CD4-positive, CD25-positive, alpha-beta regulatory T cell (primary cell): ENCODE results near the gene DNMT3A. TPM values are rescaled to one million over a fixed set of nuclear protein-coding genes. Genes with fewer than 3 reads are reported as not detected.

ENCODE experiments used
- ATAC-seq, 2 donors: fragments of 150-1000 bp; cut with Tn5 transposase; one replicate each; pipeline ENCODE4 v1.10.0; 2021; ENCODE audit warnings: low read depth in 2 of 2, moderate number of reproducible peaks in 2 of 2, moderate library complexity in 1 of 2
- DNase-seq, 3 donors: peaks; one replicate each; pipeline versions ENCODE4 v3.0.0 to v3.0.0-alpha.2; 2012 to 2022; ENCODE audit warnings: mixed read lengths in 1 of 3
- H3K27ac ChIP-seq: one replicate; pipeline ENCODE4 v1.7.0; 2013; ENCODE audit warnings: mild to moderate bottlenecking, low read length; ENCODE audit not compliant: insufficient read depth, poor library complexity, severe bottlenecking
- H3K27me3 ChIP-seq: one replicate; pipeline ENCODE4 v1.7.0; 2013; ENCODE audit warnings: low read length; ENCODE audit not compliant: control insufficient read depth, insufficient read depth
- H3K36me3 ChIP-seq: one replicate; pipeline ENCODE4 v1.7.0; 2013; ENCODE audit warnings: mild to moderate bottlenecking, low read length, moderate library complexity; ENCODE audit not compliant: control insufficient read depth, insufficient read depth
- H3K4me1 ChIP-seq: 2 replicates; pipeline ENCODE4 v1.7.0; 2013; ENCODE audit warnings: mild to moderate bottlenecking, low read length; ENCODE audit not compliant: insufficient read depth, control insufficient read depth, poor library complexity, severe bottlenecking
- H3K4me3 ChIP-seq: one replicate; pipeline ENCODE4 v1.7.0; 2013; ENCODE audit warnings: low read depth, mild to moderate bottlenecking, low read length, moderate library complexity
- H3K9me3 ChIP-seq, 2 experiments: 1 replicate in 1 of 2; 2 replicates in 1 of 2; pipeline ENCODE4 v1.7.0; 2013; ENCODE audit warnings: low read length in 2 of 2, mild to moderate bottlenecking in 1 of 2, moderate library complexity in 1 of 2; ENCODE audit not compliant: control insufficient read depth in 2 of 2
- H3K27ac Mint-ChIP-seq, 3 donors: one replicate each; pipeline ENCODE4 v1.8.0; 2020 to 2022; ENCODE audit warnings: mild to moderate bottlenecking in 3 of 3, mixed read lengths in 3 of 3, moderate library complexity in 2 of 3
- H3K27me3 Mint-ChIP-seq: one replicate; pipeline ENCODE4 v1.8.0; 2022; ENCODE audit warnings: mild to moderate bottlenecking, mixed read lengths
- H3K36me3 Mint-ChIP-seq: one replicate; pipeline ENCODE4 v1.8.0; 2020; ENCODE audit warnings: mixed read lengths
- H3K4me1 Mint-ChIP-seq, 4 donors: one replicate each; pipeline ENCODE4 v1.8.0; 2020 to 2022; ENCODE audit warnings: mixed read lengths in 4 of 4, mild to moderate bottlenecking in 1 of 4
- H3K4me3 Mint-ChIP-seq, 4 donors: one replicate each; pipeline ENCODE4 v1.8.0; 2020 to 2022; ENCODE audit warnings: mild to moderate bottlenecking in 4 of 4, mixed read lengths in 4 of 4, moderate library complexity in 3 of 4
- H3K9me3 Mint-ChIP-seq, 7 donors: one replicate each; pipeline ENCODE4 v1.8.0; 2020 to 2022; ENCODE audit warnings: mixed read lengths in 7 of 7, mild to moderate bottlenecking in 3 of 7, moderate library complexity in 2 of 7
- polyA plus RNA-seq, 4 donors: library from polyadenylated mRNA; unstranded; fragments of 300-500 nt; fragmentation: Illumina TruSeq; gene quantifications; one replicate each; pipeline ENCODE4 v1.2.3, GENCODE V29; 2021
- total RNA-seq: library from RNA; stranded (reverse); gene quantifications from one replicate; pipeline ENCODE4 v1.2.3, GENCODE V29; 2022

The DNMT3A gene
- total RNA-seq (81.0 TPM), polyA plus RNA-seq (10 to 100 TPM in 3 of 4 donors, 1 to 10 TPM in 1; 8.1 to 14.4 (median 11.9) TPM)

DNA sequence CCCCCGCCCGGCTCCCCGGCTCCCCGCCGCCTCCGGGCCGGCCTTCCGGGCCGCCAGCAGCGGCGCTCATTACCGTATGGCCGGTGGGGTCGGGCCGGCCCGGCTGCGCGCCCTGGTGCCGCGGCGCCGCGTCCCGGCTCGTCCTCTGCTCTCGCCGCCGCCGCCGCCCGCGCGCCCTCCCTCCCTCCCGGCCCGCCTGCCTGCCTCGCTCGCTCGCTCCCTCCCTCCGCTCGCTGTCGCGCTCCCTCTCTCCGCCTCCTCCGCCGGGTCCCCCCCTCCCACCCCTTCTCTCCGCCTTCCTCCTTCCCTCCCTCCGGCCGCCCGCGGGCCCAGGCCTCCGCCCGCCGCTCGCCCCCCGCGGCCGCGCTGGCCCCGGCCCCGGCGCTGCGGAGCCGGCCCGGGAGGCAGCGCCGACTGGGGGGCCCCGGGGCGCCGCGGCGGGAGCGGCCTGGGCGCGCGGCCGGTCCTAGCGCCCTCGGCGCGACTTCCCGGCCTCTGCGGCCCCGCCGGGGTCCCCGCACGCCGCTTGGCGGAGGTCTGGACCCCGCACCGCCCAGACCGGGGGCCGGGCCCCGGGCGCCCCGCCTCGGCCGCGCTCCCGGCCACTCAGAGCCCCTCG lies at the start of gene DNMT3A:
Gene DNMT3A (minus strand): TSS at position 173 of the 619 bp plus-strand sequence. CDS start 27,941 bp downstream, outside the sequence.
- Mint-ChIP-seq H3K27ac (peak within 1 kb of the TSS in 1 of 3 donors; percentile 36), H3K4me3 (peak within 1 kb of the TSS; percentile 82 to 91 (median 86)), H3K4me1 (peaks cover 0 to 47% (median 16%) of the 10 kb centered on the region in 4 donors), H3K9me3 (no peaks in the 10 kb centered on the region), H3K27me3 (peaks cover 4% of the 10 kb centered on the region), H3K36me3 (no peaks in the 10 kb centered on the region)
- Histone ChIP-seq H3K36me3 (no peaks in the 10 kb centered on the region), H3K27me3 (no peaks in the 10 kb centered on the region), H3K9me3 (no peaks in the 10 kb centered on the region), H3K4me1 (peaks cover 44% of the 10 kb centered on the region), H3K27ac (no peak within 1 kb of the TSS), H3K4me3 (peak within 1 kb of the TSS; percentile 32)
- peak; percentile 37 to 68 (median 47) for DNase-seq
- ATAC-seq = peak; percentile 36 to 46

DNA sequence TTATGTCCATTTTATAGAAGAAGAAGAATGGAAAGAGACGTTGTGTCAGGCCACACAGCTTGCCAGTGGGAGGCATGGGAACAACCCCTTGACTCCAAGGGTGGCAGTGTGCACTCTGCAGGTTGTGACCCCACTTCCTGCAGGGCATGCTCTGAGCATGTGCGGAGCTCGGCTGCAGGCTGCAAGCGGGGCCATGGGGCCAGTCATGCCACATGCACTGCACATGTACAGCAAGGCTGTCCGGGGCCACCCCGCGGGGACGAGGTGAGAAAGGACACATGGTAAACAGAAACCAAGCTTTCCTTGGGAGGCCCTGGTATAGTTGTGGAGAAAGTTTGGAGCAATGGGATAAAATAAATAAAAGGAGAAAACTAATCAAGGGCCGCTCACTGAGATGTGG lies 47.4 kb upstream of the DNMT3A start:
- DNase-seq = no peak
- Mint-ChIP-seq H3K36me3 (peaks cover 43% of the 10 kb centered on the region), H3K9me3 (no peaks in the 10 kb centered on the region), H3K4me1 (peaks cover 0 to 18% (median 6%) of the 10 kb centered on the region in 4 donors), H3K27me3 (no peaks in the 10 kb centered on the region), H3K4me3 (no peak overlapping the region), H3K27ac (peak overlapping the region in 1 of 3 donors; percentile 2)
- Histone ChIP-seq H3K4me3 (no peak overlapping the region), H3K9me3 (no peaks in the 10 kb centered on the region), H3K4me1 (no peaks in the 10 kb centered on the region), H3K36me3 (peaks cover 10% of the 10 kb centered on the region), H3K27me3 (no peaks in the 10 kb centered on the region), H3K27ac (no peak overlapping the region)
- ATAC-seq = no peak

DNA sequence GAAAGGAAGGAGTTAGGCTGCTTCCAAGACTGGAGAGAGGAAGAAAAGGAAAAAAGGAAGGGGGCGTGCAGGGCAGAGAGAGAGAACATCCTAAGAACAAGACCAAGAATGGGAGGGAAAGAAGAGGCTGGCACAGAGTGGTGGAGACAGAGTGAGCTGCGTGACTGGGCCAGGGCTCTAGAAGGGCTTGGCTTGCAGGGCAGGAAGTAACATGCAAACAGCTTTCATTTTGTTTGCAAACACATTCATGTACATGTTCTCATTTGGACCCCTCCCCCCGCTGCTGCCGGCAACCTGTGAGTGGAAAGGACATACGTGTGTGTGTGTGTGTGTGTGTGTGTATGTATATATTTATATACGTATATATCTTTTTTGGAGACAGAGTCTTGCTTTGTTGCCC lies 46.8 kb upstream of the DNMT3A start:
- Histone ChIP-seq H3K4me3 (no peak overlapping the region), H3K36me3 (peaks cover 10% of the 10 kb centered on the region), H3K9me3 (no peaks in the 10 kb centered on the region), H3K27me3 (no peaks in the 10 kb centered on the region), H3K27ac (no peak overlapping the region), H3K4me1 (no peaks in the 10 kb centered on the region)
- Mint-ChIP-seq H3K27ac (peak overlapping the region in 1 of 3 donors; percentile 78), H3K9me3 (no peaks in the 10 kb centered on the region), H3K36me3 (peaks cover 41% of the 10 kb centered on the region), H3K4me3 (peak overlapping the region in 1 of 4 donors; percentile 43), H3K27me3 (no peaks in the 10 kb centered on the region), H3K4me1 (peaks cover 0 to 18% (median 4%) of the 10 kb centered on the region in 4 donors)
- DNase-seq = peak in 1 of 3 donors; percentile 68
- peak in 1 of 2 donors; percentile 45 for ATAC-seq

DNA sequence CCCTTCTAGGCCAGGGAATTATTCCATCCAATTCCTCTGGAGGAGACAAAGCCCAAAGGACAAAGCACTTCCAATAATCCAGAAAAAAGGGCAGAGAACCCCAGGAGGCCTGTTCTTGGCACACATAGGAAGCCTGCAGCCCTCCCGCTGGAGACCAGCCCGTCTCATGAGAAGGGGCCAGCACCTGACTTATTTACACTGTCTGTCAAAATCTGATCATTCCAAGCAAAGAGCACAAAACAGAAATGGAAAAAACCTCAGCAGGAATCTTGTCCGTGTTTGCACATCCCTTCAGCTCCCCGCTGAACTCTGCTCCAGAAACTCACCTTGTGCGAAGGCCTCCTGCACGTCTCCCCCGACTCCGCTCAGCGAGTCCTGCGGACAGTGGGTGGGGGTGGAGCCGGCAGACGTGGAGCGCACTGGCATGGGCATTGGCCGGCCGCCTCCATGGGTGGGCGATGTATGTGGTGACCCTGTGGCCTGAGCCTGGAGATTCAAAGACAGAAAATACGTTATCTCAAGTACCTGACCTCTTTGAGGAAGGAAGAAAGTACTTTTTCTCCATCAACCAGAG lies 46.2 kb upstream of the DNMT3A start:
- ATAC-seq (no peak), DNase-seq (no peak)
- no peak overlapping the region for H3K27ac ChIP-seq
- H3K9me3 ChIP-seq = no peaks in the 10 kb centered on the region
- H3K4me3 ChIP-seq = no peak overlapping the region
- Mint-ChIP-seq H3K27me3 (no peaks in the 10 kb centered on the region), H3K4me3 (peak overlapping the region in 1 of 4 donors; percentile 43), H3K9me3 (no peaks in the 10 kb centered on the region), H3K27ac (peak overlapping the region; percentile 62 to 78 (median 78)), H3K36me3 (peaks cover 41% of the 10 kb centered on the region), H3K4me1 (peaks cover 0 to 18% (median 4%) of the 10 kb centered on the region in 4 donors)
- no peaks in the 10 kb centered on the region for H3K4me1 ChIP-seq
- no peaks in the 10 kb centered on the region for H3K27me3 ChIP-seq
- H3K36me3 ChIP-seq = peaks cover 10% of the 10 kb centered on the region

DNA sequence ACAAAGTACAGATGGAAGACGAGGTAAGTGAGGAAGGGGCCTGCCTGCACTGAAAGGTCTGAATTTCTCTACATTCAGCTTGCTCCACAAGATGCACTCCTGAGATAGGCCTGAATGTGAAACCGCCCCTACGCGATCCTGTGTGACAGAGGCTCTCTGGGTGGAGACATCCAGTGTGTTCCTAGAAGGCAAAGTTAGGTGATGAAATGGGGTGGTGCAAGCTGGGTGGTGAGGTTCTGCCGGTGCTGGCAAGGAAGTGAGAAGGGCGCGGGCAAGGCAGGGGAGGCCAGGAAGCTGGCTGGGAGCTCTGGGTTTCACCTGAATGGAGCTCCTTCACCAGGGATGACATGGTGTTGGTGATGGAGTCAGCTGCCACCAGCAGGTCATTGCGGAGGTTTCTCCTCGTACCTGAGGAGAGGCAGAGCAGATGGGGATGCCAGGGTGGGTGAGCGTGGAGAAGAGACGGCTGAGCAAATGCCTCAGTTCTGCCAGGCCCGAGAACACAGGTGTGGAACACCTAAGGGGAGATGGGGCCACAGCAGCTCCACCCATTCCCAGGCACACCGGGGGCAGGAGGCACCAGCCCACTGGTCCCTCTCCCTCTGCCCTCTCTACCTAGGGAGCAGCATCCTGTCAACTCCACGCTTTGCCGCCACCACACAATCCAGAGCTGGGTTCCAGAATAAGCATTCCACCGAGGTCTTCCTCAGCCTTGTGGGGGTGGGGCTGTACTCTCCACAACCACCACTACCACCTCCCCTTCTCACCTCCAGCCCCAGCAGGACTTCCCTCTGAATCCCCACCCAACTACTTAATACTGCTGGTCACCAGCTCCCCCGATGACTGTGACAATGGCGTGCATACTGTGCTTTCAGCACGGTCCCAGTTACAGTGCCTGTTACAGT lies 45.5 kb upstream of the DNMT3A start:
- H3K9me3 ChIP-seq = no peaks in the 10 kb centered on the region
- Mint-ChIP-seq H3K4me3 (peak overlapping the region in 1 of 4 donors; percentile 50), H3K36me3 (peaks cover 42% of the 10 kb centered on the region), H3K27ac (peak overlapping the region in 1 of 3 donors; percentile 61), H3K4me1 (peaks cover 0 to 16% (median 6%) of the 10 kb centered on the region in 4 donors), H3K27me3 (no peaks in the 10 kb centered on the region), H3K9me3 (no peaks in the 10 kb centered on the region)
- no peak overlapping the region for H3K27ac ChIP-seq
- no peak overlapping the region for H3K4me3 ChIP-seq
- peak in 1 of 3 donors; percentile 38 for DNase-seq
- peaks cover 10% of the 10 kb centered on the region for H3K36me3 ChIP-seq
- no peaks in the 10 kb centered on the region for H3K4me1 ChIP-seq
- H3K27me3 ChIP-seq = no peaks in the 10 kb centered on the region
- ATAC-seq = no peak

DNA sequence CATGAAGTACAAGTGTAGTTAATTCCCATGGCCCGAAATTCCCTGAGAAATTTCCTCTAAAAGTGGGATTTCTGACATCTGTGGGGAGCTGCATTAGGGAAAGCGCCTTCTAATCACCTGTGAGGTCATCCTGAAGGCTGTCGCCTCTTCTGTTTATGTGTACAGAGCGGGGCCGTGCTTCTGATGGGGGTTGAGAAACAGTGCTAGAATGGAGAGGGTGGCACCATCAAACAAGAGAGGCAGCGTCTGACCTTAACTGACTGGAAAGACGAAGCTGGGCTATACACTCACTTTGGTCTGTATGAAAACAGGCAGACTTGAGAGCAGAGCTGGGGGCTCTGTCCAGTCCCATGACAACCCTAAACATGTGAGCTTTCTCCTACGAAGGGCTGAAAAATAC lies 44.2 kb upstream of the DNMT3A start:
- Histone ChIP-seq H3K4me3 (no peak overlapping the region), H3K27ac (no peak overlapping the region), H3K9me3 (no peaks in the 10 kb centered on the region), H3K4me1 (no peaks in the 10 kb centered on the region), H3K36me3 (peaks cover 10% of the 10 kb centered on the region), H3K27me3 (no peaks in the 10 kb centered on the region)
- no peak overlapping the region for H3K27ac Mint-ChIP-seq
- peaks cover 0 to 2% (median 0%) of the 10 kb centered on the region in 7 donors for H3K9me3 Mint-ChIP-seq
- peaks cover 49% of the 10 kb centered on the region for H3K36me3 Mint-ChIP-seq
- no peak for DNase-seq
- H3K4me1 Mint-ChIP-seq = peaks cover 0 to 16% (median 9%) of the 10 kb centered on the region in 4 donors
- no peak overlapping the region for H3K4me3 Mint-ChIP-seq
- H3K27me3 Mint-ChIP-seq = no peaks in the 10 kb centered on the region
- ATAC-seq = no peak

DNA sequence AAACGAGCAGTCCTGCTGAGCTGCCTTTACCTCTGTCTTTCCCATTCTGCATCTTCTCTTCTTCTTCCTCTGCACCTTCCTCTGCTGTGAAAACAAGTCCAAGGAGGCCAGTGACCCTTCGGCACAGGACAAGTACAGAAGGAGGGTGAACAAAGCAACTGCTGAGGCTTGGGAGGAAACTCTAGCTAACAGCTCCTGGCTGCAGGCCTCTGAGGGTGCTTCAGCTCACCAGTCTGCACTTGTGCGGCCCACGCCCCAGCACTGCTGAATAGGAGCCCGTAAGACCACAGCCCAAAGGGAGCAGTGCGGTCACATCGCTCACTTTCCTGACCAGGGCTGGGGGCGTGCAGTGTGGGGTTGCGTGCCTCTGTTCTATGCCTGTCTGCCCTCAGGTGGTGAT lies 42.1 kb upstream of the DNMT3A start:
- H3K27ac ChIP-seq = no peak overlapping the region
- peaks cover 10% of the 10 kb centered on the region for H3K36me3 ChIP-seq
- ATAC-seq (no peak), DNase-seq (no peak)
- Mint-ChIP-seq H3K27ac (peak overlapping the region in 1 of 3 donors; percentile 32), H3K9me3 (peaks cover 0 to 2% (median 0%) of the 10 kb centered on the region in 7 donors), H3K4me3 (no peak overlapping the region), H3K27me3 (no peaks in the 10 kb centered on the region), H3K4me1 (peaks cover 0 to 23% (median 10%) of the 10 kb centered on the region in 4 donors), H3K36me3 (peaks cover 43% of the 10 kb centered on the region)
- H3K27me3 ChIP-seq = no peaks in the 10 kb centered on the region
- H3K4me3 ChIP-seq = no peak overlapping the region
- H3K4me1 ChIP-seq = peaks cover 3% of the 10 kb centered on the region
- no peaks in the 10 kb centered on the region for H3K9me3 ChIP-seq
